Left ventricle myocardium superior (tissue), 1 donor: ENCODE measurements around the gene ZNF385C. TPM values are rescaled to one million over a fixed set of nuclear protein-coding genes. Genes with fewer than 3 reads are reported as not detected.
A peak's percentile ranks its signal among the peaks of the same experiment; 100 is the strongest.

Experiments used
- ATAC-seq: fragments of 200-7000 bp; cut with Tn5 transposase; one replicate; pipeline ENCODE4 v1.9.1; 2020; ENCODE audit warnings: mild to moderate bottlenecking, moderate library complexity
- DNase-seq: peaks from one replicate; pipeline ENCODE4 v3.0.0-alpha.2; 2020
- intact Hi-C: fragments of 100-400 bp; cut with micrococcal nuclease; formaldehyde crosslinking; loops from one replicate; pipeline ENCODE4 v1.11.0; 2022
- total RNA-seq: library from RNA; stranded (reverse); fragmentation: NEBNext Ultra II Directional; extraction: Animal tissue kit (Norgen Biotek cat#: 25700); gene quantifications from one replicate; pipeline ENCODE4 v1.2.1, GENCODE V29; 2021
- donor health status: DM: no; HTN: yes; CAD: no; lungs with severe emphysema.

The ZNF385C gene
- total RNA-seq, 1 donor from 2014 or later: 0.20 TPM

DNA sequence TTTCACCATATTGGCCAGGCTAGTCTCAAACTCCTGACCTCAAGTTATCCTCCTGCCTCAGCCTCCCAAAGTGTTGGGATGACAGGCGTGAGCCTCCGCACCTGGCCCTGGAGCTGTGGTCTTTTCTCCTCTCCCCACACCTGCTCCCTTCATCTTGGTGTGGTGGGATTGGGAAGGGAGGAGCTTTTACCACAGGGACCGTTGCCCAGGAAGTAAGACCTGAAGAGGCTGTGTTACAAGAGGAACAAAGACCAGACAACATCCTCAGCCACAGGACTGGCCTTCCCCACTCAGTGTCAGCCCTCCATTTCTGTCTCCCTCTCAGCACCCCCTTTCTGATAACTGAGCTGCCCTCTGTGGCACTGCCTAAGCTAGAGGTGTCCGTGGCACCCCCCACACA, 38.5 kb downstream of the ZNF385C start:
- intact Hi-C loops: no loop called here

DNA sequence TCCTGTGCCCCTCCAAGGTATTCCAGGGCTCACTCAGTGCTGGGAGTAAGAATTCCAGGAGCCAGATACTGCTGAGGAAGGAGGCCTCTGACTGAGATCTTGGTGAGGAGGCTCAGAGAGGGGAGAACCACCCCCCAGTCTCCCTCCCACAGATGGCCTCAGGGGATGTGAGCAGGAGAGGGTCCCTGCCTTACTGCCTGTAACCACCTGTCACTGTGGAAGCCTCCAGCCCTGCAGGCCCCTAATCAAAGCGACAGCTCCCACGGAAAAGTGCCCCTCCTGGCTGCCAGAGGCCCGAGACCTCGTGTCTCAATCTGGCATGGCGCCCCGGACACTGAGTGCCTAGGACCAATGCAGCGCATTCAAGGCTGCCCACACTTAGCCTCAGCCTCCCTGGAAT, 40.2 kb downstream of the ZNF385C start:
- ATAC-seq (no peak), DNase-seq (no peak)
- intact Hi-C loops: no loop called here

More for the DNA sequence above, 38.5 kb downstream of the ZNF385C start:
- DNase-seq (no peak), ATAC-seq (no peak)

- ATAC-seq: no peak
- intact Hi-C loops: no loop called here
- no peak for DNase-seq
These were observed 41.6 kb downstream of the ZNF385C start for GRCh38 chr17:42056635-42057034.

GRCh38 chr17:42055496-42055895, 42.8 kb downstream of the ZNF385C start:
- ATAC-seq (no peak), DNase-seq (no peak)
- intact Hi-C loops: no loop called here

DNA sequence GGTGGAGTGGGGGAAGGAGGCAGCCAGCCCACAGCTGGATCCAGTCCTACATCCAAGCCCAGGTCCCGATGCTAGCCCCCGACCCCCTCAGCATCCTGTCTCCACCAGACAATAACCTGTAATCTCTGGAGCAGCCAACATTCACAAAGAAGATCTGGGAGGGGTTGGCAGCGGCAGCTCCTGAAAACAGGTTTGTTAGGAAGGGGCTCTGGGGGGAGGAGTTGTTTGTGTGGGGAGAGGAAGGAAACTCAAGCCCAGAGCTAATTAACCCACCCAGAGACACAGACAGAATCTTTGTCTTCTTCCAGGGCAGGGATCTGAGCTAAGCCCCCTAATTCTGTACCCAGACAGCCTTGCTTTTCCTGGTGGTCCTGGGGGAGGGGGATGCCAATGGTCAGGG, 43.2 kb downstream of the ZNF385C start:
- DNase-seq (no peak), ATAC-seq (no peak)
- intact Hi-C loops: no loop called here

- no peak for ATAC-seq
- intact Hi-C loops: no loop called here
- no peak for DNase-seq
These were observed 44.4 kb downstream of the ZNF385C start for GRCh38 chr17:42053731-42054500.

- DNase-seq: no peak
- no peak for ATAC-seq
- intact Hi-C loops: no loop called here
These were observed 45.9 kb downstream of the ZNF385C start for GRCh38 chr17:42052346-42052877.

DNA sequence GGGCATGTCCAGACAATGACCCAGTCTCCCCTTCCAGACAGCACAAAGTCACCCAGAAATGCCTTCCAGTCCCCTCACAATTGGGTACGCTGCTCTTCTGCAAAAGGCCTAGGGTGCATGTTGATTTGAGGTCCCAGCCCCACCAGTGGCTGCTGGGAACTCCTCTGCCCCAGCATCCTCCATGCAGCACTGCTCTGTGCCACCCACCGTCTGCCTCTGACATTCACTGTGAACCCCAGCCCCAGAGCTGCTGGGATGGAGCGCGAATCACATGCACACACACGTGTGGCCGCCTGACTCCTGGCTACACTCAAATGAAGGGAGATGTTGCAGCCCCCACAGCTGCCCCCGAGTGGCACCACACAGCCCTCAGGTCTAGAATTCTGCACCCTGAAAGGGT, 46.6 kb downstream of the ZNF385C start:
- no peak for DNase-seq
- ATAC-seq: no peak

GRCh38 chr17:42051013-42051400, 47.3 kb downstream of the ZNF385C start:
- intact Hi-C loops: no loop called here
- no peak for ATAC-seq
- no peak for DNase-seq

More for the DNA sequence above, 46.6 kb downstream of the ZNF385C start:
- intact Hi-C loops: no loop called here

DNA sequence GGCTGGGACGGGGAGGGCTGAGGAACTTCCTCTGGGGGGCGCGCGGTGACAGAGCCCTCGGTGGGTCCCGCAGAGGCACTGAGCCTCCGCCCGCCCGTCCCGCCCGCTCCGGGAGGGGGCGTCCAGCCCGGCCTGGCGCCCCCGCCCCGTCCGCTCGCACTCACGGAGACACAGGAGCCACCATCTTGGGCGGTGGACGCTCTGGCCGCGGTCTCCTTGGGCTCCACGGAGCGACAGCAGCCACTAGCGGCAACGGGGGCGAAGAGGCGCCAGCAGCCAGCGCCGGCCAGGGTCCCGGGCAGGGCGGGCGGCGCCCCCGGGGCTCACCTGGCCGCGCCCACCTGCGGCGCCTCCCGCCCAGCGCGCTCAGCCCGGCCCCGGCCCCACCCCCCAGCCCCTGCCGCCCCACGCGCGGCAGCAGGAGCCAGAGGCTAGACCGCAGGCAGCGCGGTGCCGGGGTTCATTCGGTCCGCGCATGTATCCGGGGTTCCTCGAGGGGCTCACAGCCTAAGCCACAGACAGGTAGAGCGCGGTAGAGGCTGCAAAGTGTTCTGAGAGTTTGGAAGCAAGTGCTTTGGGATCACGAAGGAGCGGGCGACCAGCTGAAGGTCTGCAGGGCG, 47.8 kb downstream of the ZNF385C start, which contains the start of gene C17orf113:
Gene C17orf113, minus strand, starts transcription at position 209 of the 620 bp plus-strand sequence. CDS start 7,225 bp downstream, outside the sequence.
- peak; percentile 78 for DNase-seq
- ATAC-seq: peak; percentile 85
- intact Hi-C loops: no loop called here

DNA sequence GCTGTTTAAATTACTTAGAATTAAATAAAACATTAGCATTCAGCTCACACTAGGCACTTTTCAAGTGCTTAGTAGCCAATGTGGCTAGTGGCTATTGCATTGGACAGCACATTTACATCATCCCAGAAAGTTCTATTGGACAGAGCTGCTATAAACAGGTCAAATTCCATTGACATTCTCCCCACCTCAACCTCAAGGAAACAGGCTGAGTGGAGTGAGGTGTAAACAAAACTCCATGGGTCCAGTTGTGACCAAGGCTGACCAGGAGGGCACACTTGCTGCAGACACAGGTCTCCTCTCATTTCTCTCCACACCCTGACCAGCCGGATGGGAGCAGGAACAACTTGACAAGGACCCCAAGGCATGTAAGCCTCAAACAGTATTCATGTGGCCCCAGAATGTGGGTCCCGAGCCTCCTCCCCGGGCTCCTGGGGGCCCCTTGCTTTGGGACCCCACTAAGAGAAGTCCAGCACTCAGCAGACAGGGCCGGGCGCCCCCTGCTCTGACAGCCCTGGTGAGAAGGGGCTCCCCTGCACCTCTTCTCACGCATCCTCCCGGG, 48.4 kb downstream of the ZNF385C start:
- no peak for ATAC-seq
- DNase-seq: no peak
- intact Hi-C loops: no loop called here

DNA sequence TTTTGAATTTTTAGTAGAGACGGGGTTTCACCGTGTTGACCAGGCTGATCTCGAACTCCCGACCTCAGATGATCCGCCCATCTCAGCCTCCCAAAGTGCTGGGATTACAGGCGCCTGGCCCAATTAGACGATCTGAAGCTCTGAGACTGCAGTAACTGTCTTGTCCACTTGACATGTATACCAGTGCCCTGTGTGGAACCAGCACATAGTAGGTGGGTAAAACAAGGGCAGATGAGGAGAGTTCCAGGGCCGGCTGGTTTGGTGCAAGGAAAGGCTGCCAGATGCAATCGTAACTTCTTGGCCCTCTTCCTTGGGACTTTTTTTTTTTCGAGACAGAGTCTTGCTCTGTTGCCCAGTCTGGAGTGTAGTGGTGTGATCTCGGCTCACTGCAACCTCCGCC, 50.9 kb downstream of the ZNF385C start:
- intact Hi-C loops: no loop called here
- ATAC-seq (no peak), DNase-seq (no peak)

- intact Hi-C loops: no loop called here
- DNase-seq (no peak), ATAC-seq (no peak)
These were observed 52.6 kb downstream of the ZNF385C start for GRCh38 chr17:42045719-42046118.

GRCh38 chr17:42042598-42043319, 55.5 kb downstream of the ZNF385C start:
- ATAC-seq (no peak), DNase-seq (no peak)
- intact Hi-C loops: no loop called here

DNA sequence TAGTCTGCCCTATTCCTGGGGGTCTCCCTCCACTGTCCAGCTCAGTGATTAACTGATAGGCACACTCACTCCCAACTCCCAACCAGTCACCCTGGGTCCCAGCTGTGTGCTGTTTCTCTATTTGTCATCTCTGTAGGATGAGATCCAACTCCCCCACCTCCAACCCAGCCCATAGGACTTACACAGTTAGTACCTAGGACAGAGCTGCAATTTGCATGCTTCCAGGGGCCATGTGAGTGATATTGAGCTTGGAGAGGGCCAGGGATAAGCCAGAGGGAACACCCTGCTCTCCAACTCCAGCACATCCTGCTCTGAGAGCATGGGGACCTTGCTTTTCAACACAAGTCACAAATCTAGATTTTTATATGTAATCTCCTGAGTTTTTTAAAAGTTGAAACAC, 56.7 kb downstream of the ZNF385C start:
- intact Hi-C loops: no loop called here
- ATAC-seq (no peak), DNase-seq (no peak)

DNA sequence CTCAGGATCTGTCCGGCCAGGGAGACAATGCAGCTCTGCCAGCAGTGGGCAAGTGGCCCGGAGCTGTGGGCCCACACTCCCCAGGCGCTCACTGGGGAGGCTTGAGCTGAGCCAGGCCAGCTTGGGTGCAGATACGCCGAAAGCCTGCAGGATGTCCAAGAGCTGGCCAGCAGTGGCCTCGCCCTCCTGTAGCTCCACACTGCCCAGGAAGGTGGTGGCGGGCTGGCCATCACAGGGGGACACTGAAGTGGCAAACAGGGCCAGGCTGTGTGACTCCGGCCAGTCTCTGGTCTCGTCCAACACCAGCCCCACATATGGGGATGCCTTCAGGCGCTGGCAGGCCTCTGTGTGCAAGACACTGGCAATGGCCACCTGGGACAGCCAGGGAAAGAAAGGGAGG, 57.5 kb downstream of the ZNF385C start:
- ATAC-seq (no peak), DNase-seq (no peak)
- intact Hi-C loops: no loop called here

GRCh38 chr17:42039794-42040763, 58.2 kb downstream of the ZNF385C start:
- no peak for DNase-seq
- intact Hi-C loops: no loop called here
- peak; percentile 38 for ATAC-seq

- ATAC-seq: no peak
- intact Hi-C loops: no loop called here
These were observed 59.9 kb downstream of the ZNF385C start for GRCh38 chr17:42038221-42038973.

More at GRCh38 chr17:42038221-42038973, 59.9 kb downstream of the ZNF385C start:
- no peak for DNase-seq
